Measurements from ENCODE around the gene PPFIBP1.
A peak's percentile ranks its signal among the peaks of the same experiment; 100 is the strongest.

The PPFIBP1 gene

GRCh38 chr12:27511723-27512045 is 12.3 kb upstream of the PPFIBP1 start:
- DNase-seq (ENCODE audit: insufficient read length, low spot score) (no peak), FAIRE-seq (peak; percentile 38)

- FAIRE-seq (peak; percentile 81), DNase-seq (ENCODE audit: insufficient read length, low spot score) (no peak)
Observed at GRCh38 chr12:27513155-27513824, 10.7 kb upstream of the PPFIBP1 start.

DNA sequence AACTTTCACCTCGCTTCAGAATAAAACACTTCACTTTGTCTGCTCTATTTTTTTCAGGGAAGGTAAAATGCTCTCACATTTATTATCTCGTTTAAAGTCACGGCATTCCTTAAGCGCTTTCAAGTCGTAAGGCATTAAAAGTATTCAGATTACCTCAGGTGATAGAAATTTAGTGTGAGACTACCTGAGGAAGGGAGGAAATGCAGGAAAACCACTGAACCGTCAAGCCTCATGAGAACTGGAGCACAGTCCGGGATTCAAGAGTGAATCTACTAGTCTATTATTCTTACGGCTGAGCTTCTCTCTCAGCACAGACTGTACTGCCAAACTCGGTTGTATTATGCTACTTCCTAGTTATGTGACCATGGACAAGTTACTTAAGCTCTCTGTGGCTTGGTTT is 8.3 kb upstream of the PPFIBP1 start:
- DNase-seq (ENCODE audit: insufficient read length, low spot score): no peak
- peak; percentile 73 for FAIRE-seq

DNA sequence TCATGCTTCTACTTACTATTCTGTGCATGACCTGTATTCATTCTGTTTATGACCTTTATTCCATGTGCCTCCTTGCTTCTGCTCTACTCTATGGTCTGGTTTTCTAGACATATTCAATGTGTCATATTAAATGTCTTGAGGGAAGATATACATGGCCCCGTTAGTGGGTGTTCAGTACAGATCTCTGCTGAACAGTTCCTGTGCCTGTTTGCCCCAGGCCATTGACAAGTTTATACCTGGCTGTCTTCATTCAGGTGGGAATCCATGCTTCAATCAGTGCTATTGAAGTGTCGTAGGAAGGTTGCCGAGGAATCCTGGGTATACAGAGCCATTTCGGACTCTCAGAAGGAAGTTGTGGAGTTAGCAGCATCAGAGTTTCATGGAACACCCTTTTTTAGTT is 7.4 kb upstream of the PPFIBP1 start:
- DNase-seq (ENCODE audit: insufficient read length, low spot score) (no peak), FAIRE-seq (peak; percentile 76)

GRCh38 chr12:27517546-27517945 is 6.5 kb upstream of the PPFIBP1 start:
- no peak for DNase-seq (ENCODE audit: insufficient read length, low spot score)
- FAIRE-seq: peak; percentile 52

- FAIRE-seq (peak; percentile 23), DNase-seq (ENCODE audit: insufficient read length, low spot score) (no peak)
Observed at GRCh38 chr12:27517961-27518665, 5.9 kb upstream of the PPFIBP1 start.

- DNase-seq (ENCODE audit: insufficient read length, low spot score) (peak; percentile 32), FAIRE-seq (peak; percentile 69)
Observed at GRCh38 chr12:27521066-27521465, 2.9 kb upstream of the PPFIBP1 start.

- DNase-seq (ENCODE audit: insufficient read length, low spot score): no peak
- no peak for FAIRE-seq
Observed at GRCh38 chr12:27521981-27522380, 2.0 kb upstream of the PPFIBP1 start.

- DNase-seq (ENCODE audit: insufficient read length, low spot score) (no peak), FAIRE-seq (no peak)
Observed at GRCh38 chr12:27523305-27523641, 733 bp upstream of the PPFIBP1 start.

DNA sequence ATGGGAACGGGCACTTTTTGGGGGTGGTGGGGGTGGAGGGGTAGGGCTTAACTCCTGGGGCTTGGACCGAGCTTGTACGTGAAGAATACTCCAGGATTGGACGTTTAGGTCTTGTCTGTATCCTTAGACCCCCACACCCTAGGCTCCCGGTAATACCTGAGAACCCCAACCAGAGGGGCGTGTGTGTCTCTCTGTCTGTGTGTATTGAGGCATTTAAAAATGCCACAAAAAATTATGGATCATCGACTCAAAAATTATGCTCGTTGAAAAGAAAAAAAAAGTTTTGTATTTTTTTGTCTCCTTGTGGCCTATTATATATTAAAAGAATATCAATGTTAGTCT is 459 bp downstream of the PPFIBP1 start:
- DNase-seq (ENCODE audit: insufficient read length, low spot score) (no peak), FAIRE-seq (no peak)

DNA sequence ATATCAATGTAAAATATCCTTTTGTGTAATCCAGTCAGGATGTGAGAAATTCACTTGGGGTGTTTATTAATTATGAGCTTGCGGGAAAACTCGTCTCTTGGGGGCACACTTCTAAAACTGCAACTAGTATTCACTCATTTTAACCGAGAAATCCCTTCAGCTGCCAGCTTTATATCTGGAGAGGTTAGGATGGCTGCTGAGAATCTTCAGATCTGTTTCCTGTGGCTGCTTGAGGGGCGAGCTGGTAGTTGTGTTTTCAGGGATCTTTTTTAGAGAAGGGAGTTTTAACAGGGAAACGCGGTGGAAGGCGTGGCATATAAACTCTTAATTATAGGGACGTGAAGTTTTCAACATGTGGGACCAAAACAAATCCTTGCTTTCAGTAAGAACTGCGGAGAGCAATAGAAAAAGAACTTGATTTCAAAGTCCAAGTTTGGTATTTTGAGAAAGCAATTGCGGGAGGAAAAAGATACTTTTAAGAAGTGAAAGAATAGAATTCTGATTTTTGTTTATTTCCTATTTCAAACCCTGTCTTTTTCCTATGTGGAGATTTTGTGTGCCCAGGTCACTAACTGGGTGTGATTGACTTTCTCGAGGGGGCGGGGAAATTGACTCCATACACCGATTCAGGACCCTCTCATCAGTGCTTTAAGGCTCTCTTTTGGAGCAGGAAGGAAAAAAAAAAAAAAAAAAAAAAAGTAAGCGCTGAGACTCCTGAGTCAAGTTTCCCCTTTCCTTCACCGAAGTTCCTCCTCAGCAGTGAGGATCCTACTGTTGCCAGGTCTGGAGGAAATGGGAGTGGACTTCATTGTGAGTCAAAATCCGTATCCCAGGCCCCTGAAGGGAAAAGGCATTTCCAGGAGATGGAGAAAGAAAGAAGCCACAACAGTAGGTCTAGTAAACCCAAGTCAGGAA is 1.1 kb downstream of the PPFIBP1 start:
- DNase-seq (ENCODE audit: insufficient read length, low spot score) (peak; percentile 72), FAIRE-seq (peak; percentile 81)

DNA sequence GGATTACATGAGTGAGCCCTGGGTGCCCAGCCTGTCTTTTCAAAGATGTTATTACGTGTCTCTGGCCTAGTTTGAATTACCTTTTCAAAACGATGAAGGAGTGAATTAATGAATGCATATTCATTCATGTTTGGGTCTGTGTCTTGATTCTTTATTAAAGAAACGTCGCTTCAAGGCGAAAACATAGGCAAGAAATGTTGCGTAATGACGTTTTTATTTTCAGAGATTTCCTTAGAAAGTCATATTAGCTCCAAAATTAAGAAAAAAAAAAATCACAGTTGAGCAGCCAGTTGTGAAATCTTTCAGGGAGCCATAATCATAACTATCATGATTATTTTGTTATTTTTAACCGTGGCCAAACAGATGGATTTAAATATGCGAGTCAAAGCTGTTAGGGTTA is 3.5 kb downstream of the PPFIBP1 start:
- DNase-seq (ENCODE audit: insufficient read length, low spot score): no peak
- FAIRE-seq: no peak

- DNase-seq (ENCODE audit: insufficient read length, low spot score) (no peak), FAIRE-seq (peak; percentile 40)
Observed at GRCh38 chr12:27528788-27529187, 4.8 kb downstream of the PPFIBP1 start.

DNA sequence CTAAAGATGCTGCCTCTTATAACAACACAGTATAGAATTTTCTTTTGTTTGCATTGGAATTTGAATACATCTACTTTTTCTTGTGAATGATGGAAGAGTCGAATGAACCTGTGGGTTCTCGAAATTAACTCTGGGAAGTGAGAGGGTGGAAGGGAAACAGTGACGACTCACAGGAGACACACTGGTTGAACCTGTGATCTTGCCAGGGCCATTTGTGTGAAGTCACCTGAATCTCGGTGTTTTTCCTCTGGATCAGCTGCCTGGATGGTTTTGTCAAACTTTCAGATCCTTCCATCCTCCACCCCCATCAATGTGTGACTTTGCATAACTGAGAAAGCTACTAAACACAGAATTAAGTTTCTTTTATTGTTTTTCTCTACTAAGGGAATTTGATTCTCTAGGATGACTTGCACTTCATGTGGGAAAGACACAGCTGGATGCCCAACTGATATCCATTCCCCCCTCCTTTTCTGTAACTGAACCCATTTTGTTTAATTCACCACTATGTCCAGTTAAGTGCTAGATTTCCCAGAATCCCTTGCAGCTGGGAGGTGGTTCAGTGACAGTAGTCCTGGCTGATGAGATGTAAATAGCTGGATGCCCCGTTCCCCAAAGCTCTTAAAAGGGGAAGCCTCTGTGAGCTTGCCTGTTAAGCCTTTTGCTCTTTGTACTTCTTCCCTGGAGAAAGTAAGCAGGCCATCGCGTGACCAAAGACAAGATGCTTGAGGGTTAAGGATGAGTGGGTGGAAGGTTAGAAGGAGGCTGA is 6.3 kb downstream of the PPFIBP1 start:
- peak; percentile 51 for FAIRE-seq

DNA sequence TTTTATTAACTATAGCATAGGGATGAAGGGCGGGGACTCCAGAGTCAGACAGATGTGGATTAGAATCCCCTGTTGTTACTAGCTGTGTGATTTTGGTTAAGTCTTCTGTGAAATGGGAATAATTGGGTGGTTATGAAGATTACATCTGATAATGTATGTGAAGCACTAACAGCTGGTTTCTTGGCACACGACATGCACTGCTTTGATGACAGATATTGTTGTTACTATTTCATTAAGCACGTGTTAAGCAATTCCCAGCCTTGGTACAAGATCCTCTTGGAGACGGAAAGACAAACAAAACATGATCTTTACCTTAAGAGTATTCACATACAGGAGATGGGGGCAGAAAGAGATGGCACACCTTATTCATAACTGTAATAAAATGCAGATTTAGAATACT is 7.9 kb downstream of the PPFIBP1 start:
- FAIRE-seq (peak; percentile 58), DNase-seq (ENCODE audit: insufficient read length, low spot score) (no peak)

More for the DNA sequence above, 6.3 kb downstream of the PPFIBP1 start:
- no peak for DNase-seq (ENCODE audit: insufficient read length, low spot score)

DNA sequence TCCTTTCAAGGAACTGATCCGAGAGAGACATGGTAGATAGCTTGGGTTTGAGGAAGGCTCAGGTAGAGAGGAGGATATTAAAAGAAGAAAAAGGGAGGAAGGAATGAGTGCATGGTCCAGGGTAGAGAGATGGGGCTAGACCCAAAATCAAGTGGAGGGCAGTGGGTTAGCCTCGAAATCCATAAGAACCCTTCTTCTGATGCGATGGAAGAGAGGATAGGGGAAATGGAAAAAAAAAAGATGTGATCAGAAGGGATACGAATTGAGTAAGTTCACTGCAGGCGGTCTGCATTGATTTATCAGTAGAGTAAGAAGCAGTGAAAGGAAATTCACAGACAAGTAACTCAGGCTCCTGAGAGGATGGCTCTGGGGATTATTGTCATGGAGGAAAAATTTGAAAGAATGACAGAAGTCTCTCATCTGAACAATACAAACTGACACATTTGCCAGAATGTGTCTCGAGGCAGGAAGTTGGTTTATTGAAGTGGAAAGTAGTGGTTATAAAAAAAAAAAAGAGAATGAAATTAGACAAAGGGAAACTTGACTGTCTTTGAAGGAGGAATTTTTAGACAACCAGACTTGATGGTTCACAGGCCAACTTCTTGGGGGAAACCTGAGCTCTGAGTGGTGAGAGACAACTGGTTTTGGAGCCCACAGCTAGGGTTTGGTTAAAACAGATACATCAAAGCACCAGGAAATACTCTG is 10.2 kb downstream of the PPFIBP1 start:
- FAIRE-seq (no peak), DNase-seq (ENCODE audit: insufficient read length, low spot score) (no peak)

- FAIRE-seq (no peak), DNase-seq (ENCODE audit: insufficient read length, low spot score) (no peak)
Observed at GRCh38 chr12:27534765-27535161, 10.8 kb downstream of the PPFIBP1 start.

GRCh38 chr12:27535318-27535717 is 11.3 kb downstream of the PPFIBP1 start:
- DNase-seq (ENCODE audit: insufficient read length, low spot score): no peak
- FAIRE-seq: no peak

GRCh38 chr12:27537855-27538675 is 14.1 kb downstream of the PPFIBP1 start:
- FAIRE-seq: no peak
- no peak for DNase-seq (ENCODE audit: insufficient read length, low spot score)
